ENCODE results near the gene MAP7D3.

DNA sequence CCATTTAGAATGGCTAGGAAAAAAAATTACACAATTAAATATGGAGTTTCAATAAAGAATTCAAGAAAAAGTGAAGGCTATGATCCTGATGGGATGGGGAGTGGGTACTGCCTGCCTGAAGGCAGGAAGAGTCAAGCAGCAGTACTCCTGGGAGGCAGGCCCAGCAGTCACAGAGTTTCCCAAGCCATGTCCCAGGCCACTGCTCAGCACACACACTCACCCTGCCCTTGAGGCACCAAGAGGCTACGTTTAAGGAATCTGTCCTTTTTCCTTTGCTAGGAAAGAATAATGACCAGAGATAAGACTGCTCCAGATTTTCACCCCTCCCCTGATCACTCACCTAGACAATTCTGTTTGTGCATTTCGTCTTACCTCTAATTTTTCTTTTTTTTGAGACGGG, 30.2 kb downstream of the MAP7D3 start:
- TF ChIP-seq, protein P1, sequence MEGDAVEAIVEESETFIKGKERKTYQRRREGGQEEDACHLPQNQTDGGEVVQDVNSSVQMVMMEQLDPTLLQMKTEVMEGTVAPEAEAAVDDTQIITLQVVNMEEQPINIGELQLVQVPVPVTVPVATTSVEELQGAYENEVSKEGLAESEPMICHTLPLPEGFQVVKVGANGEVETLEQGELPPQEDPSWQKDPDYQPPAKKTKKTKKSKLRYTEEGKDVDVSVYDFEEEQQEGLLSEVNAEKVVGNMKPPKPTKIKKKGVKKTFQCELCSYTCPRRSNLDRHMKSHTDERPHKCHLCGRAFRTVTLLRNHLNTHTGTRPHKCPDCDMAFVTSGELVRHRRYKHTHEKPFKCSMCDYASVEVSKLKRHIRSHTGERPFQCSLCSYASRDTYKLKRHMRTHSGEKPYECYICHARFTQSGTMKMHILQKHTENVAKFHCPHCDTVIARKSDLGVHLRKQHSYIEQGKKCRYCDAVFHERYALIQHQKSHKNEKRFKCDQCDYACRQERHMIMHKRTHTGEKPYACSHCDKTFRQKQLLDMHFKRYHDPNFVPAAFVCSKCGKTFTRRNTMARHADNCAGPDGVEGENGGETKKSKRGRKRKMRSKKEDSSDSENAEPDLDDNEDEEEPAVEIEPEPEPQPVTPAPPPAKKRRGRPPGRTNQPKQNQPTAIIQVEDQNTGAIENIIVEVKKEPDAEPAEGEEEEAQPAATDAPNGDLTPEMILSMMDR (IDR thresholded peaks at IDR 0.05): no peak
- TF ChIP-seq POLR2A (IDR thresholded peaks at IDR 0.05) (no peak), EP300 (IDR thresholded peaks at IDR 0.05) (no peak)

Measured in suprapubic skin (tissue), 3 donors.